GM20000 (cell line): ENCODE data around the gene CRPPA.

ENCODE experiments used
- DNase-seq: peaks from one replicate; pipeline ENCODE4 v3.0.0; 2012; ENCODE audit warnings: low spot score
- TF ChIP-seq, protein P1 (sequence below): IDR thresholded peaks from 2 replicates; pipeline ENCODE4 v1.5.1; 2012; ENCODE audit warnings: mild to moderate bottlenecking, control low read depth; ENCODE audit errors: extremely low read depth, missing control alignments

The CRPPA gene

GRCh38 chr7:16422103-16422435 is 731 bp upstream of the CRPPA start:
- TF ChIP-seq, protein P1, sequence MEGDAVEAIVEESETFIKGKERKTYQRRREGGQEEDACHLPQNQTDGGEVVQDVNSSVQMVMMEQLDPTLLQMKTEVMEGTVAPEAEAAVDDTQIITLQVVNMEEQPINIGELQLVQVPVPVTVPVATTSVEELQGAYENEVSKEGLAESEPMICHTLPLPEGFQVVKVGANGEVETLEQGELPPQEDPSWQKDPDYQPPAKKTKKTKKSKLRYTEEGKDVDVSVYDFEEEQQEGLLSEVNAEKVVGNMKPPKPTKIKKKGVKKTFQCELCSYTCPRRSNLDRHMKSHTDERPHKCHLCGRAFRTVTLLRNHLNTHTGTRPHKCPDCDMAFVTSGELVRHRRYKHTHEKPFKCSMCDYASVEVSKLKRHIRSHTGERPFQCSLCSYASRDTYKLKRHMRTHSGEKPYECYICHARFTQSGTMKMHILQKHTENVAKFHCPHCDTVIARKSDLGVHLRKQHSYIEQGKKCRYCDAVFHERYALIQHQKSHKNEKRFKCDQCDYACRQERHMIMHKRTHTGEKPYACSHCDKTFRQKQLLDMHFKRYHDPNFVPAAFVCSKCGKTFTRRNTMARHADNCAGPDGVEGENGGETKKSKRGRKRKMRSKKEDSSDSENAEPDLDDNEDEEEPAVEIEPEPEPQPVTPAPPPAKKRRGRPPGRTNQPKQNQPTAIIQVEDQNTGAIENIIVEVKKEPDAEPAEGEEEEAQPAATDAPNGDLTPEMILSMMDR, result no peak
- no peak for DNase-seq

DNA sequence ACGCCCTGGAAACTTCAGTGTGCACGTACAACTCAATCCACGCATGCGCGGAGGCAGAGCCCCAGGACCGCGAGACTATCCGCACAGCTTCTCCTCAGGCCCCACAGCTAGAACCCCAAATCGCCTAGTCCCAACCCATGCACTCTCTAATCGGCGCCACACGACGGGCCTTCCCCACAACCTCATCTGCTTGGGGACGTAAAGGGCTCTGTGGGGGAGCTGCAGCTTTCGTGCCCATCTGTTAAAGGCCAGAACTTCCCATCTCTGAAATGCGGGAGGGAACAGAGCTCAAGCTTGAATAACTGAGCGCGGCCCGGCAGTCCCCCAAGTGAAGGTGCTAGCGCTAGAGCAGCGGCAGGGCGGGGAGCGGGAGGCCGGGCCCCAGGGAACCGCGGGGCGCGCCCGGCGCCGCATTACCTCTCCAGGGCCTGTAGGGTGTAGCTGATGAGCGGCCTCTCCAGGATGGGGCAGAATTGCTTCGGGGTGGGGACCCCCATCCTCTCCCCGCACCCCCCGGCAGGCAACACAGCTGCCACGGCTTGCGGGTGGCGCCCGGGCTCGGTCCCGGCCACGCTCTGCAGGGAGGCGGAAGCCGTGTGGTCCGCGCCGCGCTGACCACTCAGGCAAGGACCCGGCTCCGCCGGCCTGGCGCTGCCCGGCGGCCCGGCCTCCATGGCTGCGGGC is 547 bp downstream of the CRPPA start:
- DNase-seq, result peak; percentile 85
- TF ChIP-seq, protein P1, result no peak

DNA sequence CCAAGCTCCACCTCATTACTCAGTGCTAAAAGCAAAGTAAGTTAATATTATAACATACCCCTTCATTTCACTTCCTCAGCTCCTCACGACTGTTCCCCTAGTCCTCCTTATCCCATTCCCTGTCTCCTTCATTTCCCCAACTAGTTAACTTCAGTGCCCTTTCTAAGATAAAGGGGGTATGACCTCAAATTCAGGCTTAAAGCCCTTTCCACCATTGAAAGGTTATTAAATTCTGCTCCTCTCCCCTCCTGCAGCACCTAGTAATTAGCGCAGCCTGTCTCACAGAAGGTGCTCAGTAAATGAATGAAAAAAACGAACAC is 1.0 kb downstream of the CRPPA start:
- TF ChIP-seq, protein P1, result no peak
- DNase-seq, result no peak

DNA sequence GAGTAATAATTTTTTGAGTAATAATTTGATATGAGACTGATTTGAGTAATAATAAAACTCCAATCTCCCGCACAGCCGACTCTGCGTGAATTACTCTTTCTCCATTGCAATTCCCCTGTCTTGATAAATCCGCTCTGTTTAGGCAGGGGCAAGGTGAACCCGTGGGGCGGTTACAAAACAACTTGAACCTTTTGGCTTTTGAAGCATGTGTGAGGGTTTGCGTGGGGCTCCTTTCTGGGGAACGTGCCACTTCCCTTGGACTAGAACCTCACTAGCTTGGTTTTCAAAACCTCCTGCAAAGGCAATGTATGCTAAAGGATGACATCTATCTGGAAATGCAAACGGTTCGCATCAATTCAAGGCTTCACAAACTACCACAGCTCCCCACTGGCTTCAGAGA is 1.5 kb downstream of the CRPPA start:
- TF ChIP-seq, protein P1, result no peak
- DNase-seq, result no peak

GRCh38 chr7:16419126-16419525 is 2.2 kb downstream of the CRPPA start:
- TF ChIP-seq, protein P1, result no peak
- no peak for DNase-seq

- TF ChIP-seq, protein P1, result no peak
- DNase-seq, result no peak
These were observed 3.4 kb downstream of the CRPPA start for GRCh38 chr7:16417906-16418305.

- DNase-seq, result no peak
- TF ChIP-seq, protein P1, result no peak
These were observed 4.8 kb downstream of the CRPPA start for GRCh38 chr7:16416289-16417282.
